Mucosa of descending colon (tissue), 3 donors: ENCODE measurements around the gene IPO11. TPM values are rescaled to one million over a fixed set of nuclear protein-coding genes. Genes with fewer than 3 reads are reported as not detected.
A peak's percentile ranks its signal among the peaks of the same experiment; 100 is the strongest.

Source experiments
- ATAC-seq: fragments of 200-7000 bp; cut with Tn5 transposase; one replicate; pipeline ENCODE4 v1.9.1; 2020; ENCODE audit warnings: mild to moderate bottlenecking, moderate library complexity
- DNase-seq, 3 donors: peaks; one replicate each; pipeline ENCODE4 v3.0.0-alpha.2; 2020
- H3K36me3 ChIP-seq: fragments of 200-600 bp; one replicate; pipeline ENCODE4 v1.8.0; 2021; ENCODE audit warnings: low read depth, mild to moderate bottlenecking
- H3K4me1 ChIP-seq: fragments of 200-600 bp; one replicate; pipeline ENCODE4 v1.8.0; 2021; ENCODE audit warnings: low read depth, mild to moderate bottlenecking
- H3K4me3 ChIP-seq: fragments of 200-600 bp; one replicate; pipeline ENCODE4 v1.8.0; 2021; ENCODE audit warnings: mild to moderate bottlenecking
- H3K9me3 ChIP-seq: fragments of 200-600 bp; one replicate; pipeline ENCODE4 v1.8.0; 2021; ENCODE audit warnings: mild to moderate bottlenecking
- CTCF ChIP-seq: fragments of 200-600 bp; IDR thresholded peaks from one replicate; pipeline ENCODE4 v1.8.0; 2022; ENCODE audit warnings: antibody characterized with exemption, mild to moderate bottlenecking
- intact Hi-C, 2 donors: fragments of 100-400 bp; cut with DNase I in 1 of 2; cut with micrococcal nuclease in 1 of 2; formaldehyde crosslinking; loops; one replicate each; pipeline versions ENCODE4 v1.11.0 to v1.11.1; 2022; cut with DNase I, micrococcal nuclease
- total RNA-seq, 3 donors: library from RNA; stranded (reverse); fragmentation: NEBNext Ultra II Directional in 2 of 3; extraction: Animal tissue kit (Norgen Biotek cat#: 25700) in 2 of 3; gene quantifications; one replicate each; pipeline versions ENCODE4 v1.2.1 to v1.2.4, GENCODE V29; 2021 to 2023
- donor health status: DM: no; HTN: no; CAD: no; lungs with moderate emphysema.
- donor health status: DM: no; HTN: no; CAD: no.
- donor health status: DM: no; HTN: yes; CAD: no.

Gene IPO11
- total RNA-seq, 3 donors from 2014 or later = 17.6 to 21.9 (median 18.5) TPM

DNA sequence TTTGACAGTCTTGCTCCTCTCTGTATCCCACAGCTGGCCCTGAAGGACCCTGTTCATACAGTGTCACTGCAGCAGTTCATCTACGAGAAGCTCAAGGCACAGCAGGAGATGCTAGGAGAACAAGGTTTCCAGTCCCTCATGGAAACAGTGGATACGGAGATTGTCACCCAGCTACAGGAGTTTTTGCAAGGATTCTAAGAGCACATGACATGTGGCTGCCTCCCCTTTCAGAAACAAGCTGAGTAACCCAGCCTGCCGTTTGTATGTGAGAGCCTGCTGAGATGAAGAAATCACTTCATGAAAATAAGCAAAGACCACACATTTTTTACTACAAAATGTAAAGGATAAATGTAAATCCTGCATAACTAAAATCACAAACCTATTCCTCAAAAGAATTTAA is 214.6 kb downstream of the IPO11 start:
- intact Hi-C loops = no loop called here
- DNase-seq = no peak
- no peak for TF ChIP-seq CTCF
- Histone ChIP-seq H3K4me3 (no peak overlapping the region), H3K36me3 (no peaks in the 10 kb centered on the region), H3K4me1 (no peaks in the 10 kb centered on the region), H3K9me3 (no peaks in the 10 kb centered on the region)
- ATAC-seq = no peak

- no peaks in the 10 kb centered on the region for H3K9me3 ChIP-seq
- H3K36me3 ChIP-seq = no peaks in the 10 kb centered on the region
- no peak for TF ChIP-seq CTCF
- no peak for DNase-seq
- H3K4me3 ChIP-seq = no peak overlapping the region
- H3K4me1 ChIP-seq = no peaks in the 10 kb centered on the region
- intact Hi-C loops = no loop called here
- no peak for ATAC-seq
Observed at GRCh38 chr5:62627901-62628300, 215.3 kb downstream of the IPO11 start.

- DNase-seq = no peak
- TF ChIP-seq CTCF = no peak
- ATAC-seq = no peak
- H3K4me1 ChIP-seq = no peaks in the 10 kb centered on the region
- H3K9me3 ChIP-seq = no peaks in the 10 kb centered on the region
- H3K36me3 ChIP-seq = no peaks in the 10 kb centered on the region
- intact Hi-C loops = no loop called here
- no peak overlapping the region for H3K4me3 ChIP-seq
Observed at GRCh38 chr5:62631909-62632580, 219.5 kb downstream of the IPO11 start.

- DNase-seq (no peak), ATAC-seq (no peak)
- TF ChIP-seq CTCF = no peak
- Histone ChIP-seq H3K4me3 (no peak overlapping the region), H3K9me3 (no peaks in the 10 kb centered on the region), H3K36me3 (no peaks in the 10 kb centered on the region), H3K4me1 (no peaks in the 10 kb centered on the region)
- intact Hi-C loops = no loop called here
Observed at GRCh38 chr5:62633243-62633642, 220.7 kb downstream of the IPO11 start.

DNA sequence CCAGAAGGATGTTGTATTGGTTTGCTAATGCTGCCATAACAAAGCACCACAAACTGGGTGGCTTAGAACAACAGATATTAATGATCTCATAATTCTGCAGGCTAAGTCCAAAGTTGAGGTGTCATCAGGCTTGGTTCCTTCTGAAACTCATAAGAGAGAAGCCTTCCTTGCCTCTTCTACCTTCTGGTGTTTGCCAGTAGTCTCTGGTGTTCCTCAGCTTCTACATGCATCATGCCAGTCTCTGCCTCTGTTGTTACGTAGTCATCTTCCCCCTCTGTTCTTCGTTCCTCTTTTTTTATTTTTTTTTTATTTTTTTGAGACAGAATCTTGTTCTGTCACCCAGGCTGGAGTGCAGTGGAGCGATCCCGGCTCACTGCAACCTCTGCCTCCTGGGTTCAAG is 227.9 kb downstream of the IPO11 start:
- no peaks in the 10 kb centered on the region for H3K36me3 ChIP-seq
- no peak overlapping the region for H3K4me3 ChIP-seq
- no peaks in the 10 kb centered on the region for H3K9me3 ChIP-seq
- H3K4me1 ChIP-seq = no peaks in the 10 kb centered on the region
- intact Hi-C loops = no loop called here
- DNase-seq (no peak), ATAC-seq (no peak)
- TF ChIP-seq CTCF = no peak

GRCh38 chr5:62642468-62642867 is 229.9 kb downstream of the IPO11 start:
- intact Hi-C loops = no loop called here
- no peaks in the 10 kb centered on the region for H3K9me3 ChIP-seq
- peak; percentile 18 for ATAC-seq
- DNase-seq = no peak
- no peak for TF ChIP-seq CTCF
- no peaks in the 10 kb centered on the region for H3K36me3 ChIP-seq
- no peak overlapping the region for H3K4me3 ChIP-seq
- H3K4me1 ChIP-seq = no peaks in the 10 kb centered on the region
